Ureter (tissue), 1 donor: ENCODE results near the gene NOX4. TPM values are rescaled to one million over a fixed set of nuclear protein-coding genes. Genes with fewer than 3 reads are reported as not detected.

ENCODE experiments used
- DNase-seq: peaks from one replicate; pipeline ENCODE4 v3.0.0-alpha.2; 2020; ENCODE audit warnings: low spot score
- total RNA-seq: library from RNA; stranded (reverse); gene quantifications from one replicate; pipeline ENCODE4 v1.2.4, GENCODE V29; 2023
- donor health status: DM: yes; HTN: yes; CAD: no.

Gene NOX4
- total RNA-seq = 1.6 TPM

- no peak for DNase-seq
Observed at GRCh38 chr11:89490981-89491690, at the start of gene NOX4. NOX4 (minus strand) TSS chr11:89491375; CDS start chr11:89491246, 129 bp downstream.

DNA sequence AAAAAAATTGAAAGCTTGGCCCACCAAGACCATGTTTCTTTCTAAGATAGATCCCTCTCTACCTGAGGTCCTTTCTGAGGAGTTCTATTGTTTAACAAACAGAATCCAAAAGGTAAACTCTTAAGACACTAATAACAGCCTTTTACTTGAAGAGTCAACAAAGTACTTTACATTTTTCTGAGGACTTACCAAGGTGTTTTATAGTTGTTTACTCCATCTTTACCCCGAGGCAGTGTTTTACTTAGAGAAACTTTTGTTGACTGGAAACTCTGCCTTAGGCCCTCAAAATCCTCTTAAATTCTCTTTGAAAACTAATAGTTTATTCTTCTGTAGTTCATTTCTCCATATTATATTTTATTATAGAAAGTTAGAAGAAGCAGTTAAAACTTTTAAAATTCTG is 49.7 kb upstream of the NOX4 start:
- no peak for DNase-seq

DNA sequence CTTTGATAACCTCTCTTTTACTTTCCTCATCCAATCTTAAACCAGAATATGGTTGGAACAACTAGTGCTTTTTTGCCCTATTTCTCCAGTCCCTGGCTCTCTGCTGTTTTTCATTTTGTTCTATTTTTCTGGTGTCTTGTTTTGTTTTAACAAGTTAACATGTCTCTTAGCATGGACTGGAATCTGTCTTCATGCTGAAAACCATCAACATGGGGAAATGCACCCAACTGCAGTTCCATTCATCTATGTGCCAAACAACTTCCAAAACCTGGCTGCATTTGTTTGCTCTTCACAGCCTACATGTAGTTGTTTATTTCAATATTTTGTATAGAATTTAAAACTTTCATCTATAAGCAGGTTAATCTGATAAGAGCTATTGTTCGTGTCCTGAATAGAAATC is 46.8 kb upstream of the NOX4 start:
- DNase-seq = no peak

DNA sequence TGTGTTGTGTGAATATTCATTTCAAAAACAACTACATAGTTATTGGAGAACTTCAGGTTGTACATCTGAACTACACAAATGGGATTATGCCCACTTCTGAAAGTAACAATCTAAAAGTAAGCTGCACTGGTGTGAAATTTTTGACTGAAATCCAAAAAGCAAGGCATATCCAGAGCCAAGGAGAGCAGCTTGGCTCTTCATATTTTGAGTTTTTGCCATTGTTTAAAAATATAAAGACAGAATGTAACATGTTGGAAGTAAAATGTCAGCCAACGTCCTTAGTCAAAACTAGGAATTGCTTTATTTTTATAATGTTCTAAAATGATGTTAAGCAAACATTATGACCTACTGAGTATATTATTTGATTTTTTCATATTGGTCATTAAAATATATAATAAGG is 45.8 kb upstream of the NOX4 start:
- no peak for DNase-seq

GRCh38 chr11:89535221-89535620 is 44.0 kb upstream of the NOX4 start:
- no peak for DNase-seq

DNA sequence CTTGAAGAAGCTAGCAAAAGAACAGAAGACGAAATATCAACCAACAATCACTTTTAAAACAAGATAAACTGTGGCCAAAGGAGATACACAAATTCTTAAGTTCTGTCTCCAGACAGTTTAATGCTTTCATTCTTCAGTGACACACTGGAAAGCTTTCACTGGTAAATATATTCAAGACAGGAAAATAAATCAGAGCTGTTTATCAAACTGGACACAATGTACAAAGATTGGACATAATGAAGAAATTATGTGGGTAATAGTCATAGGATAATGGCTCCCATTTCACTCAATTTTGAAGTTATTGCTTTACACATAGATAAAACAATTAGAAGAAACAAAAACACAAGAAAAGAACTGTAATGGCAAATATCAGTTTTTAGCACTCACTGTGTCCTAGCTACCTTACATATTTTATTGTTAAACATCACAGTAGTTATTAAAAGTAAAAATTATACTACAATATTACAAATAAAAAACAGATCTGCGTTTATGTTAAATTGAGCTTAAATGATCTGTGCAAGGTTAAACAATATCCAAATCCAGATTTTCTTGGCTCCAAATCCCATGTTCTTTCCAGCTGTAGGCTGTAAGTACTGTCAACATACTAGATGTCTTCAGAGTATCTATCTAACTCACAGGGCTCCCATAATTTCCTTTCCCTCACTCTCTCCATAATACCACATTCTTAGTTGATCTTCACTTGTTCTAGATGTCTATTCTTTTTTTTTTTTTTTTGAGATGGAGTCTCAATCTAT is 38.6 kb upstream of the NOX4 start:
- DNase-seq = no peak

- no peak for DNase-seq
Observed at GRCh38 chr11:89521792-89522191, 30.6 kb upstream of the NOX4 start.

DNA sequence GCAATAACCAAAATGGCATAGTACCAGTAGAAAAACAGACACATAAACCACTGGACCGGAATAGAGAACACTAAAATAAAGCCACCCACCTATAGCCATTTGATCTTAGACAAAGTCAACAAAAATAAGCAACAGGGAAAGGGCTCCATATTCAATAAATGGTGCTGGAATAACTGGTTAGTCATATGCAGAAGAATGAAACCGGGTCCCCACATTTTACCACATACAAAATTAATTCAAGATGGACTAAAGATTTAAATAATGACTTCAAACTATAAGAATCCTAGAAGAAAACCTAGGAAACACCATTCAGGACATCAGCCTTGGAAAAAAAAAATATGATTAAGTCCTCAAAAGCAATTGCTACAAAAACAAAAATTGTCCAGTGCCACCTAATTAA is 30.1 kb upstream of the NOX4 start:
- no peak for DNase-seq

GRCh38 chr11:89516496-89516895 is 25.3 kb upstream of the NOX4 start:
- no peak for DNase-seq

DNA sequence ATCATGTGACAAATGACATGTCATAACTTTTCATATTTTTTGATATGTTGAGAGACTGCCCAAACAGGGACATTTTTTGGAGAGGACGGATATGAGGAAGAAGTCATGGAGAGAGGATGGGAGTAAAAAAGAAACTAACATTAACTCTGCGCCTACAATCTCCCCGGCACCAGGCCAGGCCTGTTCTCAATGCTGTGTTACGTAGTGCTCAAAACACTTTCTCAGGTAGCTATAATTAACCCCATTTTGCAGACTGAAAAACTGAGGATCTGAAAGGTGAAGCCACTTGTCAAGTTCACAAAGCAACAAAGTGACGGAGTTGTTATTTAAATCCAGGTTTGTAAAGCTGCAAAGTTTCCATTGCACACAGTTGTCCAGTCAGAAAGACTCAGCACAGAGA is 17.4 kb upstream of the NOX4 start:
- DNase-seq = no peak

- DNase-seq = no peak
Observed at GRCh38 chr11:89504270-89504669, 13.1 kb upstream of the NOX4 start.

GRCh38 chr11:89503422-89503821 is 12.2 kb upstream of the NOX4 start:
- no peak for DNase-seq

DNA sequence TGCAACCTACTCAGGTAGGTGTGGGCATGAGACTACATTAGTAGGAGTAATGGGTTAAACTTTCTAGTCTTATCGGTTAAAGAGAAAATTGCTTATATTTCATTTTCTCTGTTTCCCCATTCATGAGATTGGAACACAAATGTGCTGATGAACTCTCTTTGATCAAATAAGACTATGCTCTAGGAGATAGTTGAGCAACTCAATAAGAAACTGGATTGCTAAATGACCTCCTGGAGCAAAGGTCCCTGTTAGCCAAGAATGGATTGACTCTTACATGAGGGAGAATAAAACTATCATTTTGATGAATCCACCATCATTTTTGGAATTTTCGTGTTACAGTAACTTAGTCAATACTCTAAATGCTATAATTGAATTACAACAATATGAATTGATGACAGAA is 11.1 kb upstream of the NOX4 start:
- DNase-seq = no peak

DNA sequence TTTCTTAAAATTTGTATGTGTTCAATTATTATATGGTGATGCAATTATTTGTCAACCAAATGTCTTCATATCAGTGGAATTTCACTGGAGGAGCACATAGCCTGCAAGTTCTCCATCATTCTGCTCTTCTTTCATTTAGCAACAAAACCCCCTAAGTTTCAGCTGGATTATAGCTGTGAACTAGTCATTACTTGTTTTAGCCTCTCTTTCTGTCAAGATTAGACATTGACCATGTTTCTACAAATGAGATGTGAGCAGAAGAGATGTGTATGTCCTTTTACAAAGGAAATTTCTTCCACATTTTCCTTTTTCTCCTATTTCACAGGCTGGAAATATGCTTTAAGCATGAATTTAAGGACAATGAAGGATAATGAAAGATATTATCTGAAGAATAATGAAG is 9.2 kb upstream of the NOX4 start:
- no peak for DNase-seq

DNA sequence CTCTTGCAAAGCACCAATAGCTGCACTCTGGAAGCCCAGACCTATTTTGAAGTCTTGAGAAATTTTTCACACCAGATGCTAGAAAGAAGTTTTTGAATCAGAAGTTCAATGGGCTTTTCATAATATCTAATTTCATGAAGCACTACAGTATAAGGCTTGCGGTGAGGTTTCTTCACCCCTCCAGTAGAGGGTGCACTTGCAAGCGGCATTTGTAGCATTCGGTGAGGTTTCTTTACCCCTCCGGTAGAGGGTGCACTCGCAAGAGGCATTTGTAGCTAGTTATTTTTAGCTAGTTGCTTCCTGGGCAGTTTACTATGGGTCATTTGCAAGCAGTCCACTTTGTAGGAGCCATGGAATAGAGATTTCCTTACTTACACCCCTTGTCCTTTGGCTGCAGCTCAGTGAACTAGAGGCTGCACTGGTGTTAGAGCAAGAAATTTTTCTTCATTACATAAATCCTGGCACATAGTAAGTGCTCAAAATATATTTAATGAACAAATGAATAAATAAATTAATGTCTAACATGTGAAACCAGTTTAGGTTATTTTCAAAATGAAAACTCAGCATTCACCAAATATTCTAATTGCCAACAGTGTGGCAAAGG is 7.8 kb upstream of the NOX4 start:
- DNase-seq = no peak

DNA sequence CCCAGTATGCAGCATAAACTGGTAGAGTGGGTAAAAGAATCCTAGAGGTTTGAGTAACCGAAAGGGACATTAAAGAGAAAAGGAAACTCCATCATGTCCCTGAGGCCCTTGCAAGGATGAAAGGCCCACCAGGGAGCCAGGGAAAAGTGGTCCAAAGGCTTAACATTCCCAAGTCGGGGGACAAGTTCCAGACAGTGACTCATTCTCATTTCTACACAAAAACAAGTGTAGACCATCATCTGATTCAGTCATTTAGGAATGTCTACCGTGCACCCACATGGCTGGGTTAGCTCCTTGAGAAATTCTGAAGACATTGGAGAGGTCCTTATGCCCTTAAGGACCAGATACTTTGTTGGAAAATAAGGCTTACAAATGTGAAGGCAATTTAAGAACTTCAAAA is 4.8 kb upstream of the NOX4 start:
- DNase-seq = no peak

DNA sequence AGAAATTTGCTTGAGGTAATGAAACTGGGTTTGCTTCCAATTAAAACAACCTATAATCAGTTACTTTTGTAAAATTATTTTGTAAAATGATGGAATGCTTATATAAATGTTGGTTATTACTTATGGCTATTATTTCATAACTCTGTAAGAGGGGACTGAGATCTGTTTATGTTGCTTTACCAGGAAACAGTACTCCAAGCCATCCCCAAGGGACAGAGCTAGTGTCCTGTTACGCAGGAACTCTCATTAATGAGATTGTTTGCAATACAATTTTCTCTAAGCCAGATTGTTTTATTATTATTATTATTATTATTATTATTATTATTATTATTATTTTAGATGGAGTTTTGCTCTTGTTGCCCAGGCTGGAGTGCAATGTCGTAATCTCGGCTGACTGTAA is 2.3 kb upstream of the NOX4 start:
- no peak for DNase-seq

- DNase-seq = no peak
Observed at GRCh38 chr11:89490602-89490980, 584 bp downstream of the NOX4 start.

DNA sequence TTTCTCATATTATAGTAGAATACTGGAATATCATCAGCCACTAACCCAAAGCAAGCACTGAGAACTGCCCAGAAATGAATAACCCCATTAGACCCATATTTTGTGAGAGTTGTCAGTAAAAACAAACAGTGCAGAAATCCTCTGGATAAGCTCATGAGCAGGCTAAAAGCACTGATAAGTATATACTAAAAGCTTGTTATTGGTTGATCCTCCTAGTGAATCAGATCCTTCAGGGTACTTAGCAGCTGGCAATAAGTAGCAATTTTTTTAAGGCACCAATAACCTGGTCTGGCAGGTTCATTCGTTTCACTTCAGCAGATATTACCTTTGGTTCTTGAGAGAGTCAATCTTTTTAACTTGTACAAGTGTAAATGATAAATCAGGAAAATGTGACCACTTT is 1.2 kb downstream of the NOX4 start:
- DNase-seq = no peak

GRCh38 chr11:89487016-89487415 is 4.2 kb downstream of the NOX4 start:
- no peak for DNase-seq

DNA sequence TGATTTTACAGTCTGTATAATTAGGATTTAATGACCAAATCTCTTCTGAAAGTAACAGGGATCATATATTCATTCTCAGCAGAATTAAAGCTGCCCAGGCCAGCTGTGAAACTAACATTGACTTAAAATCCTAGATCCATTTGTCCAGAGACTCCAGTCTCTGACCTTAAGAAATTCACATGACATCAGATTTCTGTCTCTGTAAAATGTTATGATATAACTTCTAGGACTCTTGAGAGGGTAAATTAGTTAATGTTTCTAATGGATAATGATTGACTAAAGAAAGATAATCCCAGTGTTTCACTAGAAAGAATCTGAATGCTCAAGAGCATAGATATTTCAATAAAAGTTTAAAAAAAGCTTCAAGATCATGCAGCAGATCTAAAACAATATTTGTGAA is 6.3 kb downstream of the NOX4 start:
- no peak for DNase-seq

DNA sequence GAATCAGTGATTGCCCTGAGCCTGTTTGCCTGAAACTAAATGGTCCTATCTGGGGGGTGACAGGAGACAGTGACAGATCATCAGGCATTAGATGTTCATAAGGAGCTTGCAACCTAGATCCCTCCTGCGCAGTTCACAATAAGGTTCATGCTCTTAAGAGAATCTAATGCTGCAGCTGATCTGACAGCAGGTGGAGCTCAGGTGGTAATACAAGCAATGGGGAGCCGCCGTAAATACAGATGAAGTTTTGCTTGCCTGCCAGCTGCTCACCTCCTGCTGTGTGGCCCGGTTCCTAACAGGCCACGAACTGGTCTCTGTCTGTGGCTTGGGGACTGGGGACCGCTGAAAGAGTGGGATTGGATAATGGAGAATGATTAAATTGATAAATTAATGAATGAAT is 14.0 kb downstream of the NOX4 start:
- no peak for DNase-seq

GRCh38 chr11:89463266-89463780 is 27.9 kb downstream of the NOX4 start:
- no peak for DNase-seq
